Caco-2 (cell line): ENCODE results near the gene DHX15. TPM values are rescaled to one million over a fixed set of nuclear protein-coding genes. Genes with fewer than 3 reads are reported as not detected.

Experiments
- BruUV-seq: library from RNA; stranded (reverse); fragments of 400-500 nt; replicated peaks from 2 replicates; lab custom pipeline; 2021; lab: Mats Ljungman, UMichigan
- CTCF ChIA-PET: fragments of 300-600 bp; sonication (Branson Sonifier 250); formaldehyde crosslinking; loops from one replicate; lab custom pipeline; 2022; ENCODE audit warnings: antibody characterized with exemption; lab: Charles Lee
- POLR2A ChIA-PET: fragments of 300-600 bp; sonication (Branson Sonifier 250); formaldehyde crosslinking; loops from one replicate; lab custom pipeline; 2022; ENCODE audit warnings: antibody characterized with exemption; lab: Charles Lee
- DNase-seq, 2 experiments: peaks; one replicate each; pipeline versions ENCODE4 v3.0.0 to v3.0.0-alpha.2; 2020 to 2022
- H3K27me3 ChIP-seq: replicated peaks from 2 replicates; pipeline ENCODE4 v1.6.0; 2011; ENCODE audit warnings: low read length; ENCODE audit not compliant: control insufficient read depth, insufficient read depth
- H3K36me3 ChIP-seq: 2 replicates; pipeline ENCODE4 v1.5.1; 2011; ENCODE audit warnings: low read length; ENCODE audit not compliant: control insufficient read depth, insufficient read depth
- H3K4me1 ChIP-seq: fragments of 250-450 bp; sonication (Bioruptor Pico); 2 replicates; pipeline ENCODE4 v1.5.1; 2020; ENCODE audit warnings: mild to moderate bottlenecking
- H3K4me3 ChIP-seq: 2 replicates; pipeline ENCODE4 v1.5.1; 2011; ENCODE audit warnings: low read depth, mild to moderate bottlenecking, control low read depth, low read length
- H3K9me3 ChIP-seq: fragments of 250-450 bp; sonication (Bioruptor Pico); 2 replicates; pipeline ENCODE4 v1.5.1; 2020; ENCODE audit warnings: mild to moderate bottlenecking, moderate library complexity
- H3K27ac Mint-ChIP-seq: one replicate; pipeline ENCODE4 v1.8.0; 2022; ENCODE audit warnings: mixed read lengths; ENCODE audit not compliant: unreplicated experiment
- H3K27me3 Mint-ChIP-seq: one replicate; pipeline ENCODE4 v1.8.0; 2022; ENCODE audit warnings: mixed read lengths; ENCODE audit not compliant: insufficient read depth, unreplicated experiment
- H3K36me3 Mint-ChIP-seq: one replicate; pipeline ENCODE4 v1.8.0; 2022; ENCODE audit warnings: mild to moderate bottlenecking, mixed read lengths; ENCODE audit not compliant: insufficient read depth, unreplicated experiment
- H3K4me1 Mint-ChIP-seq: one replicate; pipeline ENCODE4 v1.8.0; 2022; ENCODE audit warnings: low read depth, mixed read lengths; ENCODE audit not compliant: unreplicated experiment
- H3K4me3 Mint-ChIP-seq: one replicate; pipeline ENCODE4 v1.8.0; 2022; ENCODE audit warnings: mild to moderate bottlenecking, moderate library complexity, mixed read lengths; ENCODE audit not compliant: unreplicated experiment
- H3K9me3 Mint-ChIP-seq: one replicate; pipeline ENCODE4 v1.8.0; 2022; ENCODE audit warnings: mixed read lengths; ENCODE audit not compliant: unreplicated experiment
- CTCF ChIP-seq, 2 experiments: fragments of 200-600 bp in 1 of 2; IDR thresholded peaks; 1 replicate in 1 of 2; 2 replicates in 1 of 2; pipeline versions ENCODE4 v1.5.1 to v1.8.0; 2011 to 2022; ENCODE audit warnings: antibody characterized with exemption in 1 of 2, control low read depth in 1 of 2, inconsistent platforms in 1 of 2, low read depth in 1 of 2, low read length in 1 of 2, mild to moderate bottlenecking in 1 of 2, moderate library complexity in 1 of 2; ENCODE audit not compliant: insufficient read depth in 1 of 2, severe bottlenecking in 1 of 2, unreplicated experiment in 1 of 2
- intact Hi-C: fragments of 100-400 bp; cut with micrococcal nuclease; formaldehyde crosslinking; loops from one replicate; pipeline ENCODE4 v1.10.0; 2022; ENCODE audit not compliant: unreplicated experiment
- total RNA-seq: library from RNA; stranded (reverse); gene quantifications from 2 replicates; pipeline ENCODE4 v1.2.3, GENCODE V29; 2022

Gene DHX15
- total RNA-seq, 1 experiment from 2014 or later, result 154 TPM

- intact Hi-C loops, result no loop called here
- Mint-ChIP-seq H3K27me3 (peaks cover 2% of the 10 kb centered on the region), H3K4me1 (no peaks in the 10 kb centered on the region), H3K36me3 (no peaks in the 10 kb centered on the region), H3K27ac (no peak overlapping the region), H3K9me3 (peaks cover 6% of the 10 kb centered on the region), H3K4me3 (no peak overlapping the region)
- no peak overlapping the region for H3K4me3 ChIP-seq
- no TSS peak for BruUV-seq
- CTCF ChIA-PET, result no interaction called here
- no peaks in the 10 kb centered on the region for H3K9me3 ChIP-seq
- H3K27me3 ChIP-seq, result no peaks in the 10 kb centered on the region
- no peak for TF ChIP-seq CTCF (IDR thresholded peaks at IDR 0.05; ENCODE audit: insufficient read depth in 1 of 2, low read depth in 1 of 2, low read length in 1 of 2, severe bottlenecking in 1 of 2, unreplicated experiment in 1 of 2)
- POLR2A ChIA-PET, result no interaction called here
- H3K4me1 ChIP-seq, result no peaks in the 10 kb centered on the region
- no peaks in the 10 kb centered on the region for H3K36me3 ChIP-seq
- no peak for DNase-seq
These were observed 87.8 kb downstream of the DHX15 start for GRCh38 chr4:24496597-24496996.

- Mint-ChIP-seq H3K9me3 (peaks cover 6% of the 10 kb centered on the region), H3K27ac (no peak overlapping the region), H3K4me1 (no peaks in the 10 kb centered on the region), H3K4me3 (no peak overlapping the region), H3K27me3 (no peaks in the 10 kb centered on the region), H3K36me3 (no peaks in the 10 kb centered on the region)
- Histone ChIP-seq H3K36me3 (no peaks in the 10 kb centered on the region), H3K27me3 (no peaks in the 10 kb centered on the region), H3K4me3 (no peak overlapping the region), H3K9me3 (no peaks in the 10 kb centered on the region), H3K4me1 (no peaks in the 10 kb centered on the region)
- CTCF ChIA-PET, result no interaction called here
- POLR2A ChIA-PET, result no interaction called here
- TF ChIP-seq CTCF (IDR thresholded peaks at IDR 0.05; ENCODE audit: insufficient read depth in 1 of 2, low read depth in 1 of 2, low read length in 1 of 2, severe bottlenecking in 1 of 2, unreplicated experiment in 1 of 2), result no peak
- no peak for DNase-seq
- no TSS peak for BruUV-seq
- intact Hi-C loops, result no loop called here
These were observed 89.0 kb downstream of the DHX15 start for GRCh38 chr4:24495388-24495787.

- CTCF ChIA-PET, result interaction anchor here (0.6 kb wide), 1 partner anchor 17 kb away, joined by 4 read pairs; no protein-coding TSS in a partner anchor
- no peak overlapping the region for H3K27ac Mint-ChIP-seq
- intact Hi-C loops, result loop anchor here (5.0 kb wide), 2 partner anchors 302 to 497 kb away; no protein-coding TSS in a partner anchor
- Histone ChIP-seq H3K4me1 (no peaks in the 10 kb centered on the region), H3K36me3 (no peaks in the 10 kb centered on the region), H3K4me3 (no peak overlapping the region), H3K27me3 (no peaks in the 10 kb centered on the region), H3K9me3 (no peaks in the 10 kb centered on the region)
- no peaks in the 10 kb centered on the region for H3K36me3 Mint-ChIP-seq
- no peaks in the 10 kb centered on the region for H3K27me3 Mint-ChIP-seq
- no peak overlapping the region for H3K4me3 Mint-ChIP-seq
- BruUV-seq, result no TSS peak
- DNase-seq, result no peak
- peaks cover 6% of the 10 kb centered on the region for H3K9me3 Mint-ChIP-seq
- no peaks in the 10 kb centered on the region for H3K4me1 Mint-ChIP-seq
- no peak for TF ChIP-seq CTCF (IDR thresholded peaks at IDR 0.05; ENCODE audit: insufficient read depth in 1 of 2, low read depth in 1 of 2, low read length in 1 of 2, severe bottlenecking in 1 of 2, unreplicated experiment in 1 of 2)
- POLR2A ChIA-PET, result no interaction called here
These were observed 94.5 kb downstream of the DHX15 start for GRCh38 chr4:24489870-24490269.
